WI38 (cell line): Measurements from ENCODE around the gene TLE2.
A peak's percentile ranks its signal among the peaks of the same experiment; 100 is the strongest.

Experiments
- H3K4me3 ChIP-seq: 2 replicates; pipeline ENCODE4 v1.5.1; 2011; ENCODE audit warnings: low read depth, mild to moderate bottlenecking, control low read depth, low read length
- CTCF ChIP-seq: IDR thresholded peaks from 2 replicates; pipeline ENCODE4 v1.5.1; 2012; ENCODE audit warnings: low read depth, mild to moderate bottlenecking, control low read depth, low read length

TLE2 gene

GRCh38 chr19:3047496-3048189 is 18.6 kb upstream of the TLE2 start:
- TF ChIP-seq CTCF: no peak

GRCh38 chr19:3046698-3047495 is 17.8 kb upstream of the TLE2 start:
- TF ChIP-seq CTCF: no peak

More at GRCh38 chr19:3047496-3048189, 18.6 kb upstream of the TLE2 start:
- H3K4me3 ChIP-seq: peak overlapping the region; percentile 38

GRCh38 chr19:3045885-3046697 is 17.0 kb upstream of the TLE2 start:
- no peak overlapping the region for H3K4me3 ChIP-seq

More at GRCh38 chr19:3046698-3047495, 17.8 kb upstream of the TLE2 start:
- peak overlapping the region; percentile 38 for H3K4me3 ChIP-seq

GRCh38 chr19:3045191-3045590 is 16.1 kb upstream of the TLE2 start:
- no peak for TF ChIP-seq CTCF

More at GRCh38 chr19:3045885-3046697, 17.0 kb upstream of the TLE2 start:
- TF ChIP-seq CTCF: no peak

GRCh38 chr19:3042621-3043267 is 13.7 kb upstream of the TLE2 start:
- no peak for TF ChIP-seq CTCF
- H3K4me3 ChIP-seq: no peak overlapping the region

More at GRCh38 chr19:3045191-3045590, 16.1 kb upstream of the TLE2 start:
- H3K4me3 ChIP-seq: no peak overlapping the region

- H3K4me3 ChIP-seq: no peak overlapping the region
- TF ChIP-seq CTCF: no peak
Observed at GRCh38 chr19:3041761-3042620, 12.9 kb upstream of the TLE2 start.
